Measurements from ENCODE around the gene SELPLG.

DNA sequence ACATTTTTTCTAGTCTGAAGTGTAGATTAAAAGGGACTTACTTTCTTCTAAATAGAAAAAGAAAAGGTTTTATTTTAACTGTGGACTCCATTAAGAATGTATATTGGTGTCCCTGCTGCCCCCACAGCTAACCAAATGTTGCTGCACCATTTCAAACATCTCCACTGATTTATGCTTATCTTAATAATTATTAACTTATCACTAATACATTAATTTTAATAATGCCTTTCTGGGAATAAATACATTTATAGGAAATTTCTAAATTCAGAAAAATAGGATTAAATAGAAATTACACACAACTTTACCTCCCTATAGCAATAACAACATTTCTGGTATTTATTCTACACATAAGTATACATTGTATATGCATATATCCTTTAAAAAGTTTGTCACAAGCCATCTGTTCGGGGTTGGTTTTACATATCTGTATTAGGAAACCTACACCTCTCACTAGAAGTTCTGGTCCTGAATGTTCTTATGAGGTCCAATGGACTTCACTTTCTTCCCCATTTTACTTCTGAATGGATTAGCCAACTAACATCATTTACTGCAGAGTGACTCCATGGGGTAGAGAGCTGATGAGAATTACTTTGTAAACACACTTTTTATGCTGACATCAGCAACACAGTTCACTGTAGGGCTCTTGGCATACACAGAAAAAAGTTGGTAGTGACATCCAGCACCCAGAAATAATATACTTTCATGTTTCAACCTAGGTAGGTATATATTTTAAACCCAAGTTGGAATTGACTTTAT is 9.4 kb upstream of the SELPLG start:
- TF ChIP-seq, protein P1, sequence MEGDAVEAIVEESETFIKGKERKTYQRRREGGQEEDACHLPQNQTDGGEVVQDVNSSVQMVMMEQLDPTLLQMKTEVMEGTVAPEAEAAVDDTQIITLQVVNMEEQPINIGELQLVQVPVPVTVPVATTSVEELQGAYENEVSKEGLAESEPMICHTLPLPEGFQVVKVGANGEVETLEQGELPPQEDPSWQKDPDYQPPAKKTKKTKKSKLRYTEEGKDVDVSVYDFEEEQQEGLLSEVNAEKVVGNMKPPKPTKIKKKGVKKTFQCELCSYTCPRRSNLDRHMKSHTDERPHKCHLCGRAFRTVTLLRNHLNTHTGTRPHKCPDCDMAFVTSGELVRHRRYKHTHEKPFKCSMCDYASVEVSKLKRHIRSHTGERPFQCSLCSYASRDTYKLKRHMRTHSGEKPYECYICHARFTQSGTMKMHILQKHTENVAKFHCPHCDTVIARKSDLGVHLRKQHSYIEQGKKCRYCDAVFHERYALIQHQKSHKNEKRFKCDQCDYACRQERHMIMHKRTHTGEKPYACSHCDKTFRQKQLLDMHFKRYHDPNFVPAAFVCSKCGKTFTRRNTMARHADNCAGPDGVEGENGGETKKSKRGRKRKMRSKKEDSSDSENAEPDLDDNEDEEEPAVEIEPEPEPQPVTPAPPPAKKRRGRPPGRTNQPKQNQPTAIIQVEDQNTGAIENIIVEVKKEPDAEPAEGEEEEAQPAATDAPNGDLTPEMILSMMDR (IDR thresholded peaks at IDR 0.05; ENCODE audit: low read depth, low read length, missing input control), result no peak
- TF ChIP-seq HNF4G (IDR thresholded peaks at IDR 0.05), result no peak
- no peak for TF ChIP-seq REST (IDR thresholded peaks at IDR 0.05)
- no peak for TF ChIP-seq YY1 (IDR thresholded peaks at IDR 0.05)

Measured in liver (tissue), 3 donors.